H1 (cell line): ENCODE data around the gene PDE8B. TPM values are rescaled to one million over a fixed set of nuclear protein-coding genes. Genes with fewer than 3 reads are reported as not detected.

Experiments used
- CTCF ChIA-PET: fragments of 300-600 bp; sonication (Branson Sonifier 250); formaldehyde crosslinking; loops from one replicate; lab custom pipeline; 2021; ENCODE audit not compliant: partially characterized antibody; lab: Charles Lee
- POLR2A ChIA-PET: fragments of 300-600 bp; sonication (Branson Sonifier 250); formaldehyde crosslinking; loops from one replicate; lab custom pipeline; 2021; ENCODE audit warnings: inconsistent platforms; ENCODE audit not compliant: partially characterized antibody; lab: Charles Lee
- DNase-seq, 2 experiments: peaks; one replicate each; pipeline versions ENCODE4 v3.0.0 to v3.0.0-alpha.2; 2010 to 2022; ENCODE audit warnings: low spot score in 2 of 2, low read depth in 1 of 2, mixed read lengths in 1 of 2
- FAIRE-seq: peaks from 2 replicates; lab custom pipeline; 2011; peaks lifted over from hg19 to GRCh38; lab: Jason Lieb, UNC
- H2AFZ ChIP-seq: 2 replicates; pipeline ENCODE4 v1.8.1; 2012; ENCODE audit warnings: low read length, inconsistent platforms
- H2AK5ac ChIP-seq: 2 replicates; pipeline ENCODE4 v1.6.1; 2013; ENCODE audit warnings: low read depth, low read length
- H2BK120ac ChIP-seq: replicated peaks from 2 replicates; pipeline ENCODE3; 2013; ENCODE audit warnings: low read depth, low read length, inconsistent platforms
- H2BK12ac ChIP-seq: 2 replicates; pipeline ENCODE4 v1.6.1; 2013; ENCODE audit warnings: low read depth, low read length
- H2BK15ac ChIP-seq: 2 replicates; pipeline ENCODE4 v1.6.1; 2013; ENCODE audit warnings: low read length
- H2BK20ac ChIP-seq: 2 replicates; pipeline ENCODE4 v1.6.1; 2013; ENCODE audit warnings: low read length
- H2BK5ac ChIP-seq: 2 replicates; pipeline ENCODE4 v1.6.1; 2013; ENCODE audit warnings: low read depth, low read length
- H3K14ac ChIP-seq: 2 replicates; pipeline ENCODE4 v1.6.1; 2013; ENCODE audit warnings: inconsistent platforms; ENCODE audit not compliant: insufficient read length
- H3K18ac ChIP-seq: 2 replicates; pipeline ENCODE4 v1.6.1; 2013; ENCODE audit warnings: low read length; ENCODE audit errors: extremely low read depth
- H3K23ac ChIP-seq: 2 replicates; pipeline ENCODE4 v1.6.1; 2013; ENCODE audit warnings: inconsistent platforms; ENCODE audit not compliant: insufficient read length
- H3K23me2 ChIP-seq: 2 replicates; pipeline ENCODE4 v1.6.1; 2013; ENCODE audit warnings: low read depth, low read length
- H3K27ac ChIP-seq: 2 replicates; pipeline ENCODE4 v1.6.1; 2011; ENCODE audit warnings: low read depth, low read length, inconsistent platforms
- H3K27me3 ChIP-seq, 4 experiments: replicated peaks in 1 of 4; 1 replicate in 1 of 4; 2 replicates in 3 of 4; pipeline versions ENCODE4 v1.6.1 to v1.8.1; 2011 to 2013; ENCODE audit warnings: low read length in 3 of 4, mild to moderate bottlenecking in 3 of 4, inconsistent platforms in 2 of 4, mixed read lengths in 2 of 4, moderate library complexity in 1 of 4; ENCODE audit not compliant: control insufficient read depth in 3 of 4, insufficient read depth in 3 of 4; ENCODE audit errors: extremely low read depth in 1 of 4
- H3K36me3 ChIP-seq, 4 experiments: 2 replicates each; pipeline versions ENCODE4 v1.6.1 to v1.8.1; 2011 to 2013; ENCODE audit warnings: mild to moderate bottlenecking in 4 of 4, low read length in 3 of 4, moderate library complexity in 2 of 4, control low read depth in 1 of 4, inconsistent platforms in 1 of 4; ENCODE audit not compliant: insufficient read depth in 4 of 4, control insufficient read depth in 2 of 4
- H3K4ac ChIP-seq: replicated peaks from 2 replicates; pipeline ENCODE3; 2013; ENCODE audit warnings: low read length, low read depth, mixed read lengths, inconsistent platforms; ENCODE audit not compliant: insufficient read length
- H3K4me1 ChIP-seq, 4 experiments: replicated peaks in 1 of 4; 1 replicate in 1 of 4; 2 replicates in 3 of 4; pipeline versions ENCODE4 v1.6.1 to v1.8.1; 2011 to 2013; ENCODE audit warnings: low read length in 3 of 4, inconsistent platforms in 2 of 4, mixed read lengths in 1 of 4; ENCODE audit not compliant: insufficient read depth in 4 of 4, control insufficient read depth in 3 of 4
- H3K4me2 ChIP-seq, 2 experiments: 2 replicates each; pipeline versions ENCODE4 v1.6.1 to v1.8.1; 2011 to 2013; ENCODE audit warnings: low read depth in 2 of 2, low read length in 2 of 2, control low read depth in 1 of 2, inconsistent platforms in 1 of 2, mild to moderate bottlenecking in 1 of 2; ENCODE audit not compliant: insufficient read depth in 1 of 2
- H3K4me3 ChIP-seq, 4 experiments: fragments of 200-600, 300-600 bp in 1 of 4; sonication (generic), shearing (Covaris generic), sonication (Bioruptor Twin) in 1 of 4; 2 replicates each; pipeline versions ENCODE4 v1.5.1 to v1.8.1; 2011 to 2016; ENCODE audit warnings: low read length in 4 of 4, low read depth in 3 of 4, control low read depth in 2 of 4, inconsistent platforms in 2 of 4, mild to moderate bottlenecking in 2 of 4, mixed read lengths in 1 of 4, moderate library complexity in 1 of 4; ENCODE audit not compliant: insufficient read depth in 2 of 4; ENCODE audit errors: extremely low read depth in 1 of 4
- H3K56ac ChIP-seq: replicated peaks from 2 replicates; pipeline ENCODE3; 2013; ENCODE audit warnings: low read depth, mild to moderate bottlenecking, mixed read lengths, low read length, inconsistent platforms; ENCODE audit not compliant: insufficient read length
- H3K79me1 ChIP-seq: 2 replicates; pipeline ENCODE4 v1.6.1; 2013; ENCODE audit warnings: low read depth, low read length, control low read depth
- H3K79me2 ChIP-seq, 2 experiments: 2 replicates each; pipeline versions ENCODE4 v1.6.1 to v1.8.1; 2012 to 2013; ENCODE audit warnings: low read length in 2 of 2, mild to moderate bottlenecking in 2 of 2, inconsistent platforms in 1 of 2; ENCODE audit not compliant: insufficient read depth in 2 of 2, control insufficient read depth in 1 of 2
- H3K9ac ChIP-seq, 4 experiments: replicated peaks in 1 of 4; 1 replicate in 1 of 4; 2 replicates in 3 of 4; pipeline versions ENCODE4 v1.6.1 to v1.8.1; 2011 to 2013; ENCODE audit warnings: low read depth in 3 of 4, low read length in 3 of 4, control low read depth in 2 of 4, mild to moderate bottlenecking in 2 of 4, moderate library complexity in 2 of 4, inconsistent platforms in 1 of 4; ENCODE audit errors: extremely low read depth in 1 of 4
- H3K9me3 ChIP-seq, 2 experiments: 2 replicates each; pipeline versions ENCODE4 v1.6.1 to v1.8.1; 2012 to 2013; ENCODE audit warnings: mild to moderate bottlenecking in 2 of 2, moderate library complexity in 2 of 2, control low read depth in 1 of 2, inconsistent platforms in 1 of 2, low read depth in 1 of 2, low read length in 1 of 2, mixed read lengths in 1 of 2; ENCODE audit not compliant: insufficient read depth in 2 of 2
- H4K20me1 ChIP-seq, 2 experiments: replicated peaks in 1 of 2; 2 replicates each; pipeline versions ENCODE3 to v1.8.1; 2011 to 2013; ENCODE audit warnings: inconsistent platforms in 2 of 2, low read length in 2 of 2, mild to moderate bottlenecking in 1 of 2; ENCODE audit not compliant: insufficient read depth in 2 of 2, control insufficient read depth in 1 of 2
- H4K5ac ChIP-seq: 2 replicates; pipeline ENCODE4 v1.6.1; 2013; ENCODE audit warnings: low read length, low read depth, mixed read lengths, inconsistent platforms; ENCODE audit not compliant: insufficient read length
- H4K8ac ChIP-seq: 2 replicates; pipeline ENCODE4 v1.8.0; 2013; ENCODE audit warnings: mild to moderate bottlenecking, moderate library complexity, low read length, inconsistent platforms; ENCODE audit not compliant: insufficient read depth; ENCODE audit errors: extremely low read depth
- H4K91ac ChIP-seq: replicated peaks from 2 replicates; pipeline ENCODE3; 2013; ENCODE audit warnings: low read length, mixed read lengths, inconsistent platforms; ENCODE audit not compliant: insufficient read length
- ASH2L ChIP-seq: fragments of 200-600, 300-600 bp; sonication (generic); IDR thresholded peaks from one replicate; pipeline ENCODE4 v1.7.1; 2017; ENCODE audit warnings: low read length
- KDM5A ChIP-seq: fragments of 200-600 bp; IDR thresholded peaks from 2 replicates; pipeline ENCODE4 v1.7.1; 2012; ENCODE audit warnings: mild to moderate bottlenecking, low read length, inconsistent platforms, mixed read lengths
- TEAD4 ChIP-seq: IDR thresholded peaks from 2 replicates; pipeline ENCODE4 v1.6.1; 2012; ENCODE audit warnings: low read depth, low read length, inconsistent platforms, mixed read lengths
- WGBS, 2 experiments: shearing (Covaris generic) in 1 of 2; methylation state at CpG; one replicate each; pipeline versions ENCODE4 v1.1.6 to v1.1.7; 2013 to 2015; ENCODE audit warnings: low lambda C conversion rate in 2 of 2, mixed read lengths in 2 of 2, inconsistent platforms in 1 of 2, low coverage in 1 of 2, missing lambda C conversion rate in 1 of 2; ENCODE audit not compliant: insufficient replicate concordance in 2 of 2, insufficient coverage in 1 of 2, insufficient read length in 1 of 2; ENCODE audit errors: extremely low coverage in 1 of 2, missing lambda C conversion rate in 1 of 2; 5-methylcytosine and 5-hydroxymethylcytosine counted together
- polyA plus RNA-seq, 7 experiments: library from polyadenylated mRNA; depleted of rRNA in 3 of 7; stranded (reverse) in 5 of 7; unstranded in 2 of 7; fragments of >200 nt in 5 of 7; fragments of 200-250 nt in 2 of 7; gene quantifications; 1 replicate in 5 of 7; 2 replicates in 1 of 7; 4 replicates in 1 of 7; pipeline versions ENCODE4 v1.2.1 to v1.2.3, GENCODE V29; 2011 to 2013; ENCODE audit warnings: missing spikeins in 2 of 7, mixed read lengths in 2 of 7
- total RNA-seq: library from RNA; stranded (reverse); fragmentation: NEBNext Ultra II Directional; extraction: Animal tissue kit (Norgen Biotek cat#: 25700); gene quantifications from 2 replicates; pipeline ENCODE4 v1.2.1, GENCODE V29; 2021

Gene PDE8B
- total and polyA plus RNA-seq, 2 of the 8 experiments (the other 6 are each of a cell fraction or from before 2014, with no cell fraction given) = 0.32 to 1.1 TPM

DNA sequence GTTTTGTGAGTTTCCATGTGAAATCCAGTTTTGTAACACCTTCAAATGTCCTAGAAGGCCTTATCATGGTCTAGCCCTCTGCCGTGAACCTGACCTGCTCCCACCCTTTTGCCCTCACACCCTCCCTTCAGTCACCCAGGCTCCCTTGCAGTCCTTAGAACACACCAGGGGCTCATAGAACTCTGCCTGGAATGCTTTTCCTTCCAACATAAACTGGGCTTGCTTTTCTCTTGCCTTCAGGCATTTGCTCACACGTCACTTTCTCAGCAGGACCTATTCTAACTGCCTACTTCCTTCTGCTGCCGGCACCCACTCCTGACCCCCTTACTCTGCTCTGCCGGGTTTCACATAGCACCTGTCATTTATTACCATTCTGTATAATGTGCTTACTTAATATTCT, 111.9 kb downstream of the PDE8B start:
- H2BK12ac ChIP-seq = no peak overlapping the region
- no peak overlapping the region for H3K23ac ChIP-seq
- H2AK5ac ChIP-seq = no peak overlapping the region
- no peaks in the 10 kb centered on the region; a peak in 1 of 7 replicates for H3K27me3 ChIP-seq
- H3K4me1 ChIP-seq = peaks cover 2 to 11% (median 6%) of the 10 kb centered on the region in 4 experiments; a peak in 4 of 7 replicates
- H3K14ac ChIP-seq = no peak overlapping the region
- H3K27ac ChIP-seq = no peak overlapping the region
- H3K79me1 ChIP-seq = no peaks in the 10 kb centered on the region
- ChIA-PET POLR2A (no interaction called here), CTCF (interaction anchor here (1.0 kb wide), 1 partner anchor 178 kb away, joined by 3 read pairs; no protein-coding TSS in a partner anchor)
- no peaks in the 10 kb centered on the region for H3K79me2 ChIP-seq
- 47% methylated on average over 4 of the region's 4 CpGs; no CpG with 5 or more reads in 1 of the 2 experiments for WGBS, 2 experiments
- no peaks in the 10 kb centered on the region for H4K20me1 ChIP-seq
- no peak overlapping the region for H4K91ac ChIP-seq
- no peaks in the 10 kb centered on the region for H3K9me3 ChIP-seq
- H3K56ac ChIP-seq = no peak overlapping the region
- H4K5ac ChIP-seq = no peak overlapping the region
- H4K8ac ChIP-seq = no peak overlapping the region
- H2BK20ac ChIP-seq = no peak overlapping the region
- no peaks in the 10 kb centered on the region for H3K36me3 ChIP-seq
- no peak overlapping the region for H3K4ac ChIP-seq
- H3K18ac ChIP-seq = no peak overlapping the region
- no peaks in the 10 kb centered on the region; the same call in 1 of the 2 replicates for H3K23me2 ChIP-seq
- TF ChIP-seq KDM5A (no peak), TEAD4 (peak; percentile 67; the same call in 1 of the 2 replicates), ASH2L (peak; percentile 8)
- H2AFZ ChIP-seq = no peak overlapping the region
- DNase-seq (no peak), FAIRE-seq (peak; percentile 78)
- no peak overlapping the region for H3K9ac ChIP-seq
- peak overlapping the region; percentile 53 to 58 for H3K4me2 ChIP-seq
- no peak overlapping the region for H2BK15ac ChIP-seq
- H2BK120ac ChIP-seq = no peak overlapping the region
- peak overlapping the region in 1 of 4 experiments; percentile 30; a peak in 2 of 8 replicates for H3K4me3 ChIP-seq
- no peak overlapping the region for H2BK5ac ChIP-seq
